ENCODE results near the gene NIPSNAP2. TPM values are rescaled to one million over a fixed set of nuclear protein-coding genes. Genes with fewer than 3 reads are reported as not detected.
"Not testable (repeated sequence)": the region's sequence is repeated elsewhere in the genome, so short reads cannot be mapped to it uniquely, and the experiment has no call there.

NIPSNAP2 gene
- total RNA-seq, 1 donor from 2014 or later, result 54.9 TPM

DNA sequence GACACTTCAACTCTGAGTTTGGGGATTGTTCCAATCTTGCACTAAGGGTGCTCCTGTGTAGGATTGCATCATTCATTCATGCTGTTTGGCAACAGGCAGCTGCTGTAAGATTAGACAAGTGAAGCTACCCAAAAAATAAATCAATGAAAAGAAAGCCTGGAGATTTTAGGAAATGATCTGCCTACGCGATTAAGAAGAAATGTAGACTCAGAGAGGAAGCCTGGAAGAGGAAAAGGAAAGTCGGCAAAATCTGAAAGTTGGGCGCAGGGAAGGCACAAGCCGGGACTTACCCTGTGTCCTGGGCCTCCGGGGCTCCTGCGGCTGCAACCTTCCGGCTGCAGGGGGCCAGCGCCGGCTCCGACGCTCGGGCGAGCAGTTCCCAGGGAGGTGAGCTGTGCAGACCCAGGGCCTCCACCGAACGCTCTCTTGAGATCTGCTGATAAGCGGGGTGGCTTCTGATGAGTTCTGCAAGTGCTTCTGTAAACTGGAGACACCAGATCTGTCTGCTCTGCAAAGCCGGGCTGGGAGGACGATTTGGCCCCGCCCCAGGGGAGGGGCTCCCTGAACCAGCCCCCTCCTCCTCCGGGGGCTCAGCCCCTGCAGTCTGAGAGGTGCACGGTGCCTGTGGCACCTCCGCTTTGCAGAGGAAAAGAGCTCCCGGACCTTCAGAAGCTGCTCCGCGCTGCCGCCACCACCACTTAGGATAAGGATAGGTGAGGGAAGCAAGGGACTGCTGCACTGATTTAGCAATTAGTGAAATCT is 69.5 kb downstream of the NIPSNAP2 start:
- DNase-seq (ENCODE audit: extremely low spot score, unreplicated experiment), result peak; percentile 86
- Mint-ChIP-seq H3K27ac (peak overlapping the region; percentile 83), H3K36me3 (peaks cover 7% of the 10 kb centered on the region), H3K27me3 (no peaks in the 10 kb centered on the region), H3K4me3 (peak overlapping the region; percentile 91), H3K4me1 (ENCODE audit: unreplicated experiment) (no peaks in the 10 kb centered on the region), H3K9me3 (no peaks in the 10 kb centered on the region)
- TF ChIP-seq, protein P1, sequence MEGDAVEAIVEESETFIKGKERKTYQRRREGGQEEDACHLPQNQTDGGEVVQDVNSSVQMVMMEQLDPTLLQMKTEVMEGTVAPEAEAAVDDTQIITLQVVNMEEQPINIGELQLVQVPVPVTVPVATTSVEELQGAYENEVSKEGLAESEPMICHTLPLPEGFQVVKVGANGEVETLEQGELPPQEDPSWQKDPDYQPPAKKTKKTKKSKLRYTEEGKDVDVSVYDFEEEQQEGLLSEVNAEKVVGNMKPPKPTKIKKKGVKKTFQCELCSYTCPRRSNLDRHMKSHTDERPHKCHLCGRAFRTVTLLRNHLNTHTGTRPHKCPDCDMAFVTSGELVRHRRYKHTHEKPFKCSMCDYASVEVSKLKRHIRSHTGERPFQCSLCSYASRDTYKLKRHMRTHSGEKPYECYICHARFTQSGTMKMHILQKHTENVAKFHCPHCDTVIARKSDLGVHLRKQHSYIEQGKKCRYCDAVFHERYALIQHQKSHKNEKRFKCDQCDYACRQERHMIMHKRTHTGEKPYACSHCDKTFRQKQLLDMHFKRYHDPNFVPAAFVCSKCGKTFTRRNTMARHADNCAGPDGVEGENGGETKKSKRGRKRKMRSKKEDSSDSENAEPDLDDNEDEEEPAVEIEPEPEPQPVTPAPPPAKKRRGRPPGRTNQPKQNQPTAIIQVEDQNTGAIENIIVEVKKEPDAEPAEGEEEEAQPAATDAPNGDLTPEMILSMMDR (conservative IDR thresholded peaks at IDR 0.05), result peak; percentile 62

DNA sequence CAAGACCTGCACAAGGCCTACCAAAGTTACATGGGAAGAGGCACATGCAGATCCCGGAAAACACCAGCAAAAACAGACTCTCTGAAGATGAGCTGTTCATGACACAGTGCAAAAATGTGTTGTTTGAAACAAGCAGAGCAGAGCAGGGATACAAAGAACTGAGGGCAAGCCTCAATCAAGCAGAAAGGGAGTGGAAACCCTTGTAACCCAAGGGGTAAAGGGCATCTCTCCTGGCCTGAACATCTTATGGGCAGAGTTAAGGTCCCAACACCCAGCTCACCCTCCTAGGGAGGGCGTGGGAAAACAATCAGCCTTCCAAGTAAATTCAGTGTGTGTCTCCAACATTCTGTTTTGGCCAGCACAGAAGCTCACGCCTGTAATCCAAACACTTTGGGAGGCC is 76.3 kb downstream of the NIPSNAP2 start:
- TF ChIP-seq, protein P1 (conservative IDR thresholded peaks at IDR 0.05), result no peak
- Mint-ChIP-seq H3K27me3 (no peaks in the 10 kb centered on the region), H3K4me3 (no peak overlapping the region), H3K4me1 (ENCODE audit: unreplicated experiment) (no peaks in the 10 kb centered on the region), H3K36me3 (peaks cover 4% of the 10 kb centered on the region), H3K9me3 (no peaks in the 10 kb centered on the region), H3K27ac (no peak overlapping the region)
- DNase-seq (ENCODE audit: extremely low spot score, unreplicated experiment), result no peak

DNA sequence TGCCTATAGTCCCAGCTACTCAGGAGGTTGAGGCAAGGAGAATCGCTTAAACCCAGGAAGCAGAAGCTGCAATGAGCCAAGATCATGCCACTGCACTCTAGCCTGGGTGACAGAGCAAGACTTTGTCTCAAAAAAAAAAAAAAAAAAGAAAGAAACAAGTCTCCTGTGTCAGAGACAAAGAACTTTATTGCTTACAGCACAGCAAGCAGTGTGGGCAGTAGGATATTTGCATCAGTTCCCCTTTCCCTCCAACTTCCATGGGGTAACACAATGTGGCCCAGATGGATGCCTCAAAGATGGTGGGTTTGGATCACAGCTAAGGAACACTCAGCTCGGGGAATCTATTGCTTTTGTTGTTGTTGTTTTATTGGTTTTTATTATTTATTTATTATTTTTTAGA is 81.4 kb downstream of the NIPSNAP2 start:
- H3K27me3 Mint-ChIP-seq; H3K27ac Mint-ChIP-seq; H3K36me3 Mint-ChIP-seq; H3K9me3 Mint-ChIP-seq; DNase-seq (ENCODE audit: extremely low spot score, unreplicated experiment); H3K4me3 Mint-ChIP-seq: not testable (repeated sequence)
- H3K4me1 Mint-ChIP-seq (ENCODE audit: unreplicated experiment), result peaks cover 16% of the 10 kb centered on the region

DNA sequence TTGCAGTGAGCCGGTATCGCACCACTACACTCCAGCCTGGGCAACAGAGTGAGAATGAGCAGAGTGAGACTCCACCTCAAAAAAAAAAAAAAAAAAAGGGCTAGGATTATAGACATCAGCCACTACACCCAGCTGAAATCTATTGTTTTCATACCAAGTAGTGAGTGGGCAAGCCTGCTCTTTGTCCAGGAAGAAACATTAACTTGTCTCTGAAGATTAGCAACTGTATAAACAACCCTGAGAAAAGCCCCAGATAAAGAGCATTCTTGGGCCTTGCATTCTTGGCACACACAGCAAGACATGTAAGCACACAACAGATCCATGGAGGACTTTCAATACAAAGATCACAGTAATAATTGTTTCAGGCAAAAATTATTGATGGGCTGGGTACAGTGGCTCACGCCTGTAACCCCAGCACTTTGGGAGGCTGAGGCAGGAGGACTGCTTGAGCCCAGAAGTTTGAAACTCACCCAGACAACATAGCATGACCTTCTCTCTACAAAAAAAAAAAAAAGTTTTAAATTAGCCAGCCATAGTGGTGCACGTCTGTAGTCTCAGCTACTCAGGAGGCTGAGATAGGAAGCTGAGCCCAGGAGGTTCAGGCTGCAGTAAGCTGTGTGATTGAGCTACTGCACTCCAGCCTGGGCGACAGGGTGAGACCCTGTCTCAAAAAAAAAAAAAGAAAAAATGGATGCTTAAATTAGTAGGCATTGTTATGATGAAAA is 82.5 kb downstream of the NIPSNAP2 start:
- peaks cover 16% of the 10 kb centered on the region for H3K4me1 Mint-ChIP-seq (ENCODE audit: unreplicated experiment)
- H3K36me3 Mint-ChIP-seq, result peaks cover 4% of the 10 kb centered on the region
- TF ChIP-seq, protein P1 (conservative IDR thresholded peaks at IDR 0.05), result no peak
- peak overlapping the region; percentile 68 for H3K4me3 Mint-ChIP-seq
- no peaks in the 10 kb centered on the region for H3K27me3 Mint-ChIP-seq
- H3K27ac Mint-ChIP-seq, result peak overlapping the region; percentile 88
- H3K9me3 Mint-ChIP-seq, result no peaks in the 10 kb centered on the region
- no peak for DNase-seq (ENCODE audit: extremely low spot score, unreplicated experiment)

DNA sequence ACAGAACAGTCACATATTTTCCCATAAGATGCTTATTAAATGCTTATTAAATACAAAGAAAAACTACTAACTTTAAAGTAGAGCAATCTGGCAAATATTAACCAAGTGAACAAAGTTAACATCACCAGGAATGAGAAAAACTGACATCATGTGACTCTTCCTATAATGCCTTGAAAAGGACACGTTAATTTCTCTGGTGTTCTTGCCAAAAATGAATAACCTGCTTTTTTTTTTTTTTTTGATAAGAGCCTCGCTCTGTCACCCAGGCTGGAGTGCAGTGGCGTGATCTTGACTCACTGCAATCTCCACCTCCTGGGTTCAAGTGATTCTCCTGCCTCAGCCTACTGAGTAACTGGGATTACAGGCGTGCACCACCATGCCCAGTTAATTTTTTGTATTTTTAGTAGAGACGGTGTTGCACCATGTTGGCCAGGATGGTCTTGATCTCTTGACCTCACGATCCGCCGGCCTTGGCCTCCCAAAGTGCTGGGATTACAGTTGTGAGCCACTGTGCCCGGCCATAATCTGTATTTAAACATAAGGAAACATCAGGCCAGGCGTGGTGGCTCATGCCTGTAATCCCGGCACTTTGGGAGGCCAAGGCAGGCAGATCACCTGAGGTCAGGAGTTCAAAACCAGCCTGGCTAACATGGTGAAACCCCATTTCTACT is 83.2 kb downstream of the NIPSNAP2 start:
- not testable (repeated sequence) for H3K36me3 Mint-ChIP-seq; DNase-seq (ENCODE audit: extremely low spot score, unreplicated experiment); H3K4me3 Mint-ChIP-seq; H3K9me3 Mint-ChIP-seq; H3K27me3 Mint-ChIP-seq
- peaks cover 16% of the 10 kb centered on the region for H3K4me1 Mint-ChIP-seq (ENCODE audit: unreplicated experiment)
- H3K27ac Mint-ChIP-seq, result peak overlapping the region; percentile 88

DNA sequence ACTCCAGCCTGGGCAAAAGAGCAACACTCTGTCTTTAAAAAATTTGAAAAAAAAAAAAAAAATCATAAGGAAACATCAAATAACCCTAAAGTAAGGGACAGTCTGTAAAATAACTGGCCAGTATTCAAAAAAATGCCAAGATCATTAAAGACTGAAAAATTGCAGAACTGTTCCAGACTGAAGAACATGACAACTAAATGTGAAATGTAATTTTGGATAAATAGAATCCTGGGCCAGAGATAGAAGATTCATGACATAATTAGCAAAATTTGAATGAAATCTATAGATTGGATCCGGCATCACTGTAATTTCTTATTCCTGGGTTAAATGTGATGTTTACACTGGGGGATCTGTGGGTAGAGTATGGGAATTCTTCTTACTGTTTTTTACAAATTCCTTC is 83.9 kb downstream of the NIPSNAP2 start:
- no peaks in the 10 kb centered on the region for H3K27me3 Mint-ChIP-seq
- H3K27ac Mint-ChIP-seq, result peak overlapping the region; percentile 7
- no peaks in the 10 kb centered on the region for H3K36me3 Mint-ChIP-seq

DNA sequence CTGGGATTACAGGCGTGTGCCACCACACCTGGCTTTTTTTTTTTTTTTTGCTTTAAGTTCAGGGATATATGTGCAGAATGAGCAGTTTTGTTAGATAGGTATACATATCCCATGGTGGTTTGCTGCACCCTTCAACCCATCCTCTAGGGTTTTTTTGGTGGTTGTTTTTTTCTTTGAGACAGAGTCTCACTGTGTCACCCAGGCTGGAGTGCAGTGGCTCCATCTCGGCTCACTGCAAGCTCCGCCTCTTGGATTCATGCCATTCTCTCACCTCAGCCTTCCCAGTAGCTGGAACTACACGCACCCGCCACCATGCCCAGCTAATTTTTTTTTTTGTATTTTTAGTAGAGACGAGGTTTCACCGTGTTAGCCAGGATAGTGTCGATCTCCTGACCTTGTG is 84.4 kb downstream of the NIPSNAP2 start:
- not testable (repeated sequence) for H3K36me3 Mint-ChIP-seq

More for the DNA sequence above, 83.9 kb downstream of the NIPSNAP2 start:
- no peak for DNase-seq (ENCODE audit: extremely low spot score, unreplicated experiment)
- TF ChIP-seq, protein P1 (conservative IDR thresholded peaks at IDR 0.05), result no peak
- no peaks in the 10 kb centered on the region for H3K9me3 Mint-ChIP-seq
- H3K4me1 Mint-ChIP-seq (ENCODE audit: unreplicated experiment), result peaks cover 16% of the 10 kb centered on the region
- H3K4me3 Mint-ChIP-seq, result peak overlapping the region; percentile 25

More for the DNA sequence above, 84.4 kb downstream of the NIPSNAP2 start:
- peak overlapping the region; percentile 7 for H3K27ac Mint-ChIP-seq
- not testable (repeated sequence) for H3K27me3 Mint-ChIP-seq; H3K9me3 Mint-ChIP-seq; DNase-seq (ENCODE audit: extremely low spot score, unreplicated experiment)
- peak overlapping the region; percentile 65 for H3K4me3 Mint-ChIP-seq
- peaks cover 17% of the 10 kb centered on the region for H3K4me1 Mint-ChIP-seq (ENCODE audit: unreplicated experiment)

Measured in type B pancreatic cell (in vitro differentiated cells).